PC-9 (cell line): ENCODE results near the gene APOL2. TPM values are rescaled to one million over a fixed set of nuclear protein-coding genes. Genes with fewer than 3 reads are reported as not detected.

Experiments used
- BruUV-seq: library from RNA; stranded (reverse); fragments of 400-500 nt; replicated peaks from 2 replicates; lab custom pipeline; 2021; lab: Mats Ljungman, UMichigan
- CTCF ChIA-PET: fragments of 300-600 bp; sonication (Branson Sonifier 250); formaldehyde crosslinking; loops from one replicate; lab custom pipeline; 2022; ENCODE audit warnings: antibody characterized with exemption; lab: Charles Lee
- POLR2A ChIA-PET: fragments of 300-600 bp; sonication (Branson Sonifier 250); formaldehyde crosslinking; loops from one replicate; lab custom pipeline; 2022; ENCODE audit warnings: antibody characterized with exemption; ENCODE audit not compliant: unreplicated experiment; lab: Charles Lee
- DNase-seq, 2 experiments: peaks; one replicate each; pipeline versions ENCODE4 v3.0.0 to v3.0.0-alpha.2; 2015 to 2022; ENCODE audit warnings: mixed read lengths in 1 of 2
- H2AFZ ChIP-seq: fragments of 200-600 bp; sonication (generic); 2 replicates; pipeline ENCODE4 v1.8.1; 2017; ENCODE audit warnings: antibody characterized with exemption
- H3F3A ChIP-seq: fragments of 200-600 bp; sonication (generic); 2 replicates; pipeline ENCODE4 v1.8.1; 2017; ENCODE audit warnings: antibody characterized with exemption, mild to moderate bottlenecking, low read depth; ENCODE audit not compliant: insufficient read depth
- H3K27ac ChIP-seq: fragments of 200-600 bp; sonication (generic); 2 replicates; pipeline ENCODE4 v1.6.1; 2016; ENCODE audit warnings: mixed run types
- H3K27me3 ChIP-seq: fragments of 200-600 bp; sonication (generic); 2 replicates; pipeline ENCODE4 v1.6.1; 2016; ENCODE audit warnings: low read depth, mixed run types; ENCODE audit not compliant: insufficient read depth
- H3K36me3 ChIP-seq: fragments of 200-600 bp; sonication (generic); 2 replicates; pipeline ENCODE4 v1.6.1; 2016; ENCODE audit warnings: low read depth, mixed run types
- H3K4me1 ChIP-seq: fragments of 200-600 bp; sonication (generic); replicated peaks from 2 replicates; pipeline ENCODE4 v1.6.1; 2016; ENCODE audit warnings: mixed run types; ENCODE audit not compliant: insufficient read depth
- H3K4me2 ChIP-seq: fragments of 200-600 bp; sonication (generic); 2 replicates; pipeline ENCODE4 v1.6.1; 2017; ENCODE audit warnings: mixed run types
- H3K4me3 ChIP-seq: fragments of 200-600 bp; sonication (generic); 2 replicates; pipeline ENCODE4 v1.6.1; 2016; ENCODE audit warnings: mixed run types
- H3K79me2 ChIP-seq: fragments of 200-600 bp; sonication (generic); 2 replicates; pipeline ENCODE4 v1.6.1; 2017; ENCODE audit warnings: low read depth, mixed run types
- H3K9me2 ChIP-seq: fragments of 200-600 bp; sonication (generic); 2 replicates; pipeline ENCODE4 v1.8.1; 2017; ENCODE audit warnings: mild to moderate bottlenecking; ENCODE audit not compliant: insufficient read depth
- H3K9me3 ChIP-seq: fragments of 200-600 bp; sonication (generic); 2 replicates; pipeline ENCODE4 v1.8.1; 2016; ENCODE audit warnings: low read depth; ENCODE audit not compliant: insufficient read depth
- H4K20me1 ChIP-seq: fragments of 200-600 bp; sonication (generic); 2 replicates; pipeline ENCODE4 v1.8.1; 2017; ENCODE audit not compliant: insufficient read depth
- CTCF ChIP-seq: fragments of 200-600 bp; sonication (generic); conservative IDR thresholded peaks from 2 replicates; pipeline ENCODE4 v1.6.1; 2017; ENCODE audit warnings: mixed run types, antibody characterized with exemption, mild to moderate bottlenecking, moderate library complexity
- EZH2 ChIP-seq: fragments of 200-600 bp; sonication (generic); IDR thresholded peaks from 2 replicates; pipeline ENCODE4 v1.8.0; 2017; ENCODE audit warnings: antibody characterized with exemption, low read depth
- intact Hi-C: fragments of 100-400 bp; cut with micrococcal nuclease; formaldehyde crosslinking; loops from one replicate; pipeline ENCODE4 v1.10.0; 2022; ENCODE audit not compliant: unreplicated experiment
- total RNA-seq: library from RNA; stranded (reverse); gene quantifications from 2 replicates; pipeline ENCODE4 v1.2.3, GENCODE V29; 2021

Gene APOL2
- total RNA-seq, 1 experiment from 2014 or later: 27.4 TPM

DNA sequence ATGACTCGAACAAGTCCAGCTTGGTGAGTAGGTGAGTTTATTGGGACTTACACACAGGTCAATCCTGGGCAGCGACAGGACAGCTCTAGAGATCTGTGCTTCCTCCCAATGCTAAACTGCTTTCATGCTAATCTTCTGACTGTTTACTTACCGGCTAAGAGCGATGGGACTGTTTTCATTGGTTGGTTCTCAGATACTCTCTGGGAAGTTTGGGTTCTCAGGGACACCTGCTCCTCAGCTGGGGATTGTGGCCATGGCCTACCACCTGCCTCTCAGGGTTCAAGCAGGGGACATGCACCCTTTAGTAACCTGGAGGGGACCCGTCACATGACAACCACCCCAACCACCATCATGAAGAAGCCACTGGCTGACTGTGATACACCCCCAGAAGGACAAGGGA lies 13.1 kb downstream of the APOL2 start:
- Histone ChIP-seq H3K36me3 (no peaks in the 10 kb centered on the region), H3K4me2 (no peak overlapping the region), H3K27me3 (no peaks in the 10 kb centered on the region), H3K27ac (no peak overlapping the region), H2AFZ (no peak overlapping the region), H3K9me2 (no peaks in the 10 kb centered on the region), H3K4me1 (no peaks in the 10 kb centered on the region), H4K20me1 (no peaks in the 10 kb centered on the region), H3K79me2 (no peaks in the 10 kb centered on the region), H3F3A (no peaks in the 10 kb centered on the region), H3K4me3 (no peak overlapping the region), H3K9me3 (no peaks in the 10 kb centered on the region)
- ChIA-PET POLR2A (no interaction called here), CTCF (no interaction called here)
- no TSS peak for BruUV-seq
- DNase-seq: no peak
- intact Hi-C loops: no loop called here
- TF ChIP-seq EZH2: no peak
- TF ChIP-seq CTCF: no peak

- POLR2A ChIA-PET: no interaction called here
- no peaks in the 10 kb centered on the region for H3K9me3 ChIP-seq
- no peaks in the 10 kb centered on the region for H3K79me2 ChIP-seq
- no peak overlapping the region for H3K4me3 ChIP-seq
- H4K20me1 ChIP-seq: no peaks in the 10 kb centered on the region
- CTCF ChIA-PET: no interaction called here
- intact Hi-C loops: no loop called here
- no peaks in the 10 kb centered on the region for H3K27me3 ChIP-seq
- H3K9me2 ChIP-seq: no peaks in the 10 kb centered on the region
- H3K36me3 ChIP-seq: no peaks in the 10 kb centered on the region
- BruUV-seq: no TSS peak
- TF ChIP-seq CTCF: no peak
- DNase-seq: no peak
- H3K4me1 ChIP-seq: no peaks in the 10 kb centered on the region
- H3K4me2 ChIP-seq: no peak overlapping the region
- no peak overlapping the region for H2AFZ ChIP-seq
- no peak overlapping the region for H3K27ac ChIP-seq
- no peaks in the 10 kb centered on the region for H3F3A ChIP-seq
Observed at GRCh38 chr22:36225333-36225922, 13.9 kb downstream of the APOL2 start.

DNA sequence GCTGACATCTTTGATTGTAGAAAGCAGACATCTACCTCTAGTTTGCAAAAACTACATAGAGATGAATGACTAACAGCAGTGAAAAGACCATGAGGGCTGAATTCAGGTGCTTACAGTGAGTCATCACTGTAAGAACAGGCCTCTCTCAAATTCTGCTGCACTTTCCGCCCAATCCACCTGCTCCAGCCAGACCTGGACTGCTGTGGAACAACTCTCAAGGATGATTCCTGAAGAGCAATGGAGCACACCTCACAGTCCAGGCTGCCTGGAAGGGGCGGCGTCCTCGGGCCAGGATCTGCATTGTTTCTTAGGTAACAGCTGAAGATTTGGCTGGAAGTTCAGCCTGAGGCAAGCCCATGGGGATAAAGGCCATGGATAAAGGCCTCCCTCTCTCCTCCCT lies 15.1 kb downstream of the APOL2 start:
- Histone ChIP-seq H3K9me2 (no peaks in the 10 kb centered on the region), H3K9me3 (no peaks in the 10 kb centered on the region), H3F3A (no peaks in the 10 kb centered on the region), H3K27me3 (no peaks in the 10 kb centered on the region), H3K27ac (no peak overlapping the region), H3K79me2 (no peaks in the 10 kb centered on the region), H4K20me1 (no peaks in the 10 kb centered on the region), H3K4me2 (no peak overlapping the region), H3K4me3 (no peak overlapping the region), H3K4me1 (no peaks in the 10 kb centered on the region), H3K36me3 (no peaks in the 10 kb centered on the region), H2AFZ (no peak overlapping the region)
- POLR2A ChIA-PET: no interaction called here
- CTCF ChIA-PET: no interaction called here
- DNase-seq: no peak
- TF ChIP-seq CTCF (no peak), EZH2 (no peak)
- no TSS peak for BruUV-seq
- intact Hi-C loops: loop anchor here (5.0 kb wide), 1 partner anchor 77 kb away; no protein-coding TSS in a partner anchor
